PFSK-1 (cell line): Measurements from ENCODE around the gene CTTNBP2.

Experiments used
- FOXP2 ChIP-seq: optimal IDR thresholded peaks from 2 replicates; pipeline ENCODE3; 2011; ENCODE audit warnings: borderline replicate concordance, control low read depth, inconsistent platforms; ENCODE audit not compliant: insufficient read depth; ENCODE audit errors: extremely low read length, extremely low read depth
- POLR2AphosphoS5 ChIP-seq: IDR thresholded peaks from 2 replicates; pipeline ENCODE4 v1.6.1; 2012; ENCODE audit warnings: low read depth, mild to moderate bottlenecking, control low read depth, low read length, moderate library complexity
- REST ChIP-seq, 2 experiments: IDR thresholded peaks; 2 replicates each; pipeline versions ENCODE4 v1.6.1 to v1.8.0; 2011 to 2012; ENCODE audit warnings: low read depth in 2 of 2, low read length in 2 of 2, control low read depth in 1 of 2, inconsistent platforms in 1 of 2, mild to moderate bottlenecking in 1 of 2, moderate library complexity in 1 of 2; ENCODE audit not compliant: insufficient read depth in 1 of 2
- SIN3A ChIP-seq: IDR thresholded peaks from 2 replicates; pipeline ENCODE4 v1.6.1; 2012; ENCODE audit warnings: mild to moderate bottlenecking, low read length, moderate library complexity, borderline replicate concordance; ENCODE audit not compliant: insufficient read depth
- TAF1 ChIP-seq: IDR thresholded peaks from 2 replicates; pipeline ENCODE4 v1.6.1; 2012; ENCODE audit warnings: low read length, control low read depth, borderline replicate concordance; ENCODE audit not compliant: insufficient read depth

The CTTNBP2 gene

GRCh38 chr7:117666689-117667088 lies 206.6 kb downstream of the CTTNBP2 start:
- TF ChIP-seq FOXP2 = no peak
- no peak for TF ChIP-seq POLR2AphosphoS5
- TF ChIP-seq TAF1 = no peak
- TF ChIP-seq SIN3A = no peak
- TF ChIP-seq REST (IDR thresholded peaks at IDR 0.05; ENCODE audit: insufficient read depth in 1 of 2, low read depth in 2 of 2, low read length in 2 of 2) = no peak

- TF ChIP-seq REST (IDR thresholded peaks at IDR 0.05; ENCODE audit: insufficient read depth in 1 of 2, low read depth in 2 of 2, low read length in 2 of 2) = no peak
- TF ChIP-seq TAF1 = no peak
- no peak for TF ChIP-seq SIN3A
- no peak for TF ChIP-seq POLR2AphosphoS5
These were observed 207.2 kb downstream of the CTTNBP2 start for GRCh38 chr7:117666031-117666430.

- no peak for TF ChIP-seq FOXP2
- TF ChIP-seq SIN3A = no peak
- TF ChIP-seq TAF1 = no peak
- no peak for TF ChIP-seq REST (IDR thresholded peaks at IDR 0.05; ENCODE audit: insufficient read depth in 1 of 2, low read depth in 2 of 2, low read length in 2 of 2)
- TF ChIP-seq POLR2AphosphoS5 = no peak
These were observed 207.9 kb downstream of the CTTNBP2 start for GRCh38 chr7:117665368-117665767.

GRCh38 chr7:117664047-117664446 lies 209.2 kb downstream of the CTTNBP2 start:
- TF ChIP-seq FOXP2 (no peak), REST (IDR thresholded peaks at IDR 0.05; ENCODE audit: insufficient read depth in 1 of 2, low read depth in 2 of 2, low read length in 2 of 2) (no peak), SIN3A (no peak), TAF1 (no peak), POLR2AphosphoS5 (no peak)

- TF ChIP-seq TAF1 (no peak), POLR2AphosphoS5 (no peak), FOXP2 (no peak), SIN3A (no peak)
These were observed 211.9 kb downstream of the CTTNBP2 start for GRCh38 chr7:117661328-117661727.
